Keratinocyte (primary cell): Measurements from ENCODE around the gene ROPN1L. TPM values are rescaled to one million over a fixed set of nuclear protein-coding genes. Genes with fewer than 3 reads are reported as not detected.

Experiments
- DNase-seq: peaks from one replicate; pipeline ENCODE4 v3.0.0-alpha.2; 2011; ENCODE audit warnings: low read depth, missing footprints, low spot score
- FAIRE-seq: peaks from 2 replicates; lab custom pipeline; 2011; peaks lifted over from hg19 to GRCh38; lab: Jason Lieb, UNC
- H2AFZ ChIP-seq: 2 replicates; pipeline ENCODE4 v1.6.0; 2012; ENCODE audit warnings: low read length, control low read depth, inconsistent platforms; ENCODE audit not compliant: control insufficient read depth
- H3K27ac ChIP-seq: 2 replicates; pipeline ENCODE4 v1.5.1; 2011; ENCODE audit warnings: low read length; ENCODE audit not compliant: control insufficient read depth, insufficient read depth
- H3K27me3 ChIP-seq: 3 replicates; pipeline ENCODE4 v1.6.0; 2011; ENCODE audit warnings: low read length; ENCODE audit not compliant: control insufficient read depth, insufficient read depth; ENCODE audit errors: extremely low read depth
- H3K36me3 ChIP-seq, 2 experiments: 2 replicates in 1 of 2; 3 replicates in 1 of 2; pipeline ENCODE4 v1.5.1; 2011; ENCODE audit warnings: low read length in 2 of 2, mild to moderate bottlenecking in 1 of 2; ENCODE audit not compliant: control insufficient read depth in 2 of 2, insufficient read depth in 2 of 2; ENCODE audit errors: extremely low read depth in 1 of 2
- H3K4me1 ChIP-seq: 3 replicates; pipeline ENCODE4 v1.5.1; 2011; ENCODE audit warnings: low read length; ENCODE audit not compliant: control insufficient read depth, insufficient read depth; ENCODE audit errors: extremely low read depth
- H3K4me2 ChIP-seq: 3 replicates; pipeline ENCODE4 v1.6.0; 2011; ENCODE audit warnings: low read depth, low read length; ENCODE audit not compliant: control insufficient read depth, insufficient read depth; ENCODE audit errors: extremely low read depth
- H3K4me3 ChIP-seq, 3 experiments: fragments of 200-600 bp in 1 of 3; sonication (generic) in 1 of 3; 2 replicates in 2 of 3; 3 replicates in 1 of 3; pipeline ENCODE4 v1.5.1; 2011 to 2016; ENCODE audit warnings: low read length in 3 of 3, mild to moderate bottlenecking in 3 of 3, control low read depth in 2 of 3, inconsistent platforms in 1 of 3, low read depth in 1 of 3, mixed read lengths in 1 of 3, mixed run types in 1 of 3, moderate library complexity in 1 of 3; ENCODE audit not compliant: control insufficient read depth in 2 of 3, insufficient read depth in 2 of 3; ENCODE audit errors: extremely low read depth in 1 of 3
- H3K79me2 ChIP-seq: 2 replicates; pipeline ENCODE4 v1.6.0; 2012; ENCODE audit warnings: low read length; ENCODE audit not compliant: control insufficient read depth, insufficient read depth
- H3K9ac ChIP-seq: 3 replicates; pipeline ENCODE4 v1.6.0; 2011; ENCODE audit warnings: low read length; ENCODE audit not compliant: control insufficient read depth, insufficient read depth; ENCODE audit errors: extremely low read depth
- H3K9me1 ChIP-seq: 3 replicates; pipeline ENCODE4 v1.6.0; 2011; ENCODE audit warnings: low read length; ENCODE audit not compliant: control insufficient read depth, insufficient read depth; ENCODE audit errors: extremely low read depth
- H3K9me3 ChIP-seq: 2 replicates; pipeline ENCODE4 v1.5.1; 2012; ENCODE audit warnings: low read depth, low read length; ENCODE audit not compliant: control insufficient read depth
- H4K20me1 ChIP-seq: 3 replicates; pipeline ENCODE4 v1.6.0; 2011; ENCODE audit warnings: low read length; ENCODE audit not compliant: control insufficient read depth, insufficient read depth; ENCODE audit errors: extremely low read depth
- CTCF ChIP-seq, 3 experiments: IDR thresholded peaks in 1 of 3; conservative IDR thresholded peaks in 1 of 3; optimal IDR thresholded peaks in 1 of 3; 2 replicates in 2 of 3; 3 replicates in 1 of 3; pipeline versions ENCODE3 to v1.5.1; 2011; ENCODE audit warnings: low read length in 3 of 3, mild to moderate bottlenecking in 3 of 3, moderate library complexity in 2 of 3, control low read depth in 1 of 3, inconsistent platforms in 1 of 3; ENCODE audit not compliant: insufficient read depth in 2 of 3; ENCODE audit errors: extremely low read depth in 1 of 3
- EZH2 ChIP-seq: IDR thresholded peaks from one replicate; pipeline ENCODE4 v1.6.1; 2012; ENCODE audit warnings: inconsistent platforms, mild to moderate bottlenecking, low read length, moderate library complexity
- dilution Hi-C: fragments of 300-500 bp; cut with MboI; formaldehyde crosslinking; loops from one replicate; pipeline ENCODE4 v1.7.0; 2020; ENCODE audit warnings: low sequenced_read_pairs; ENCODE audit not compliant: extremely low pct_ligation_motif_present
- polyA plus RNA-seq, 5 experiments: library from polyadenylated mRNA; depleted of rRNA in 3 of 5; stranded (reverse) in 3 of 5; stranded (forward) in 1 of 5; unstranded in 1 of 5; fragments of >200 nt; gene quantifications; 1 replicate in 1 of 5; 2 replicates in 3 of 5; 3 replicates in 1 of 5; pipeline versions ENCODE4 v1.2.1 to v1.2.3, GENCODE V29; 2011 to 2012; ENCODE audit warnings: missing spikeins in 2 of 5, low read depth in 1 of 5, low replicate concordance in 1 of 5

The ROPN1L gene
- polyA plus RNA-seq, 1 donor (not counting 4 experiments of a cell fraction or from before 2014, with no cell fraction given), result not detected

GRCh38 chr5:10465726-10466125 is 24.0 kb downstream of the ROPN1L start:
- Histone ChIP-seq H3K27me3 (peaks cover 8% of the 10 kb centered on the region), H3K27ac (no peak overlapping the region), H3K4me1 (peaks cover 11% of the 10 kb centered on the region), H3K79me2 (no peaks in the 10 kb centered on the region), H2AFZ (no peak overlapping the region), H4K20me1 (no peaks in the 10 kb centered on the region), H3K4me2 (no peak overlapping the region), H3K9ac (no peak overlapping the region), H3K9me3 (no peaks in the 10 kb centered on the region), H3K9me1 (no peaks in the 10 kb centered on the region), H3K4me3 (no peak overlapping the region), H3K36me3 (no peaks in the 10 kb centered on the region)
- FAIRE-seq (no peak), DNase-seq (no peak)
- dilution Hi-C loops, result no loop called here
- no peak for TF ChIP-seq EZH2
- no peak for TF ChIP-seq CTCF (optimal IDR thresholded peaks at IDR 0.05 in 1 of 3, IDR thresholded peaks at IDR 0.05 in 1 of 3, conservative IDR thresholded peaks at IDR 0.05 in 1 of 3; ENCODE audit: extremely low read depth in 1 of 3, insufficient read depth in 2 of 3, low read length in 3 of 3)

GRCh38 chr5:10466446-10467073 is 24.9 kb downstream of the ROPN1L start:
- Histone ChIP-seq H3K4me2 (no peak overlapping the region), H3K36me3 (no peaks in the 10 kb centered on the region), H3K4me3 (no peak overlapping the region), H3K4me1 (peaks cover 11% of the 10 kb centered on the region), H3K27ac (no peak overlapping the region), H4K20me1 (no peaks in the 10 kb centered on the region), H3K9me3 (no peaks in the 10 kb centered on the region), H3K27me3 (peaks cover 5% of the 10 kb centered on the region), H2AFZ (no peak overlapping the region), H3K9me1 (no peaks in the 10 kb centered on the region), H3K79me2 (no peaks in the 10 kb centered on the region), H3K9ac (no peak overlapping the region)
- dilution Hi-C loops, result no loop called here
- TF ChIP-seq EZH2, result no peak
- no peak for TF ChIP-seq CTCF (optimal IDR thresholded peaks at IDR 0.05 in 1 of 3, IDR thresholded peaks at IDR 0.05 in 1 of 3, conservative IDR thresholded peaks at IDR 0.05 in 1 of 3; ENCODE audit: extremely low read depth in 1 of 3, insufficient read depth in 2 of 3, low read length in 3 of 3)
- DNase-seq, result no peak
- FAIRE-seq, result no peak
